K562 (cell line): ENCODE results near the gene CNOT10. TPM values are rescaled to one million over a fixed set of nuclear protein-coding genes. Genes with fewer than 3 reads are reported as not detected.

Source experiments
- ATF1 ChIP-seq, 2 experiments: fragments of 450-650 bp in 1 of 2; IDR thresholded peaks; 2 replicates each; pipeline ENCODE4 v1.6.1; 2016; ENCODE audit warnings: missing compliant biosample characterization in 1 of 2, missing genetic modification characterization in 1 of 2
- CCNT2 ChIP-seq: IDR thresholded peaks from 2 replicates; pipeline ENCODE4 v1.6.1; 2011; ENCODE audit warnings: borderline replicate concordance, low read depth, mild to moderate bottlenecking, moderate library complexity, mixed read lengths, low read length; ENCODE audit not compliant: insufficient read length; ENCODE audit errors: extremely low read depth
- ETS1 ChIP-seq: conservative IDR thresholded peaks from 2 replicates; pipeline ENCODE4 v1.6.1; 2011; ENCODE audit warnings: low read depth, mild to moderate bottlenecking, low read length; ENCODE audit not compliant: control insufficient read depth
- GABPB1 ChIP-seq: sonication (generic); formaldehyde crosslinking; IDR thresholded peaks from 2 replicates; pipeline ENCODE4 v1.8.0; 2022; ENCODE audit warnings: mild to moderate bottlenecking, missing genetic modification reagents
- HDAC8 ChIP-seq: fragments of 450-650 bp; IDR thresholded peaks from 2 replicates; pipeline ENCODE4 v1.6.1; 2016; ENCODE audit warnings: mild to moderate bottlenecking, missing genetic modification characterization, moderate library complexity, missing compliant biosample characterization
- HMGXB4 ChIP-seq: sonication (generic); formaldehyde crosslinking; IDR thresholded peaks from 2 replicates; pipeline ENCODE4 v1.8.1; 2023; ENCODE audit warnings: mild to moderate bottlenecking, missing genetic modification reagents
- JUN ChIP-seq, 2 experiments: sonication (generic) in 1 of 2; formaldehyde crosslinking in 1 of 2; IDR thresholded peaks; 2 replicates each; pipeline versions ENCODE4 v1.6.1 to v1.8.0; 2012 to 2022; ENCODE audit warnings: borderline replicate concordance in 2 of 2, mild to moderate bottlenecking in 2 of 2, improper control_type of control experiment in 1 of 2, low read depth in 1 of 2, low read length in 1 of 2, missing genetic modification reagents in 1 of 2
- MTA2 ChIP-seq: fragments of 450-650 bp; IDR thresholded peaks from 2 replicates; pipeline ENCODE4 v1.6.1; 2016; ENCODE audit warnings: low read depth
- NBN ChIP-seq: fragments of 450-650 bp; IDR thresholded peaks from 2 replicates; pipeline ENCODE4 v1.6.1; 2016; ENCODE audit warnings: low read depth, mild to moderate bottlenecking
- POLR2A ChIP-seq: fragments of 450-650 bp; conservative IDR thresholded peaks from 2 replicates; pipeline ENCODE4 v1.6.1; 2016
- PTRF ChIP-seq: fragments of 450-650 bp; IDR thresholded peaks from 2 replicates; pipeline ENCODE4 v1.6.1; 2016; ENCODE audit warnings: mild to moderate bottlenecking, missing genetic modification characterization, missing compliant biosample characterization
- RBFOX2 ChIP-seq: fragments of 200-400 bp; formaldehyde crosslinking; IDR thresholded peaks from 2 replicates; pipeline ENCODE4 v1.6.1; 2017; ENCODE audit warnings: low read depth, mild to moderate bottlenecking, low read length, moderate library complexity
- THAP12 ChIP-seq: fragments of 250-450 bp; sonication (Bioruptor Pico); IDR thresholded peaks from 2 replicates; pipeline ENCODE4 v1.9.0; 2021; ENCODE audit warnings: mild to moderate bottlenecking, inconsistent platforms
- U2AF1 ChIP-seq: fragments of 200-400 bp; formaldehyde crosslinking; optimal IDR thresholded peaks from 2 replicates; pipeline ENCODE3; 2017; ENCODE audit warnings: mild to moderate bottlenecking, low read depth, low read length, moderate library complexity
- ZFX ChIP-seq: sonication (generic); formaldehyde crosslinking; IDR thresholded peaks from 2 replicates; pipeline ENCODE4 v1.8.0; 2022; ENCODE audit warnings: mild to moderate bottlenecking, missing genetic modification reagents, moderate library complexity
- ZNF324 ChIP-seq: fragments of 250-450 bp; sonication (Bioruptor Pico); IDR thresholded peaks from 2 replicates; pipeline ENCODE4 v1.4.0; 2020; ENCODE audit warnings: mild to moderate bottlenecking
- ZNF695 ChIP-seq: fragments of 450-650 bp; formaldehyde crosslinking; IDR thresholded peaks from 2 replicates; pipeline ENCODE4 v1.4.0; 2020; ENCODE audit warnings: mild to moderate bottlenecking, moderate library complexity
- ZNF717 ChIP-seq: fragments of 250-450 bp; sonication (Bioruptor Pico); IDR thresholded peaks from 2 replicates; pipeline ENCODE4 v1.5.0; 2021
- polyA plus RNA-seq, 8 experiments: library from polyadenylated mRNA; depleted of rRNA in 4 of 8; stranded (reverse) in 5 of 8; unstranded in 3 of 8; fragments of >200 nt; fragmentation: Nextera tagmentation in 2 of 8; fragmentation: Illumina TruSeq in 1 of 8; extraction: Ambion mirVana in 2 of 8; extraction: Trizol in 1 of 8; gene quantifications; 2 replicates each; pipeline versions ENCODE4 v1.2.1 to v1.2.3, GENCODE V29; 2011 to 2014; ENCODE audit warnings: inconsistent platforms in 1 of 8, missing spikeins in 1 of 8
- total RNA-seq, 7 experiments: library from RNA; depleted of rRNA in 6 of 7; stranded (reverse); fragments of >200 nt in 6 of 7; fragmentation: Illumina TruSeq in 2 of 7; extraction: Trizol in 2 of 7; gene quantifications; 2 replicates each; pipeline versions ENCODE4 v1.2.1 to v1.2.3, GENCODE V29; 2011 to 2021; ENCODE audit warnings: low replicate concordance in 1 of 7
- TF ChIP-seq, protein P1 (sequence below): fragments of 250-450 bp; sonication (Bioruptor Pico); IDR thresholded peaks from 2 replicates; pipeline ENCODE4 v1.9.0; 2021; ENCODE audit warnings: mild to moderate bottlenecking
- TF ChIP-seq, protein P2 (sequence below): fragments of 450-650 bp; formaldehyde crosslinking; IDR thresholded peaks from 2 replicates; pipeline ENCODE4 v1.4.0; 2020; ENCODE audit warnings: mild to moderate bottlenecking, moderate library complexity

CNOT10 gene
- total and polyA plus RNA-seq, 9 of the 15 experiments (the other 6 are each of a cell fraction or from before 2014, with no cell fraction given), result 35.7 to 114 (median 81.9) TPM

DNA sequence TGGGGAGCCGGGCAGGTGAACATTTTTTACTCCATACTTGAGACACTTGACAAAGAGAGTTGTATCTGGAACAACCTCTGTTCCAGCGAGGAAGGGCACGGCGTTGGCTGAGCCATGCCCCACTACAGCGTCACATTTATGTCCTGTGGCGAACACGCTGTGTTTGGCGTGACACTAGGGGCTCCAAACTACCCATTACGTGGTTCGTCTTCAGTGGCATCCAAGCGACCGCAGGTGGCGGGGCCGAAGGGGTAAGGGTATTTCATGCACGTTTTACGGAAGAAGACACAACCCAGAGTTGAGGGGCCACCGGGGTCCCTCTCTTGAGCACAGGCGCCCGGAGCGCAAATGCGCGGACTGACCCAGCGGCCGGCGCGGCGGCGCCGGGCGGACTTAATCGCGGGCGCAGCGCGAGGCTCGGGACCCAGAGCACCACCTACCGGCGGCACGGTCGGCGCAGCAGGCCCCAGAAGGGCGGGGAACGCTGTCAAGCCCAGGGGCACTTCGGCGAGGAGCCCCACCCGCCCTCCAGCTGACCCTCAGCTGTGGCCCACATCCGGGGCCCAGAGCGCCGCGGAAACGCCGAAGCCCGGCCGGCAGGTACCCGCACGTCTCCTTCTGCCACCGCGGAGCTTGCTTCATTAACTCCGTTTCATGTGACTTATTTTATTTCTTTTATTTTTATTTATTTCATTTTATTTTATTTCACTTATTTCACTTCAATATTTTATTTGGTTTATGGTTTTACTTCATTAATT is 96.4 kb downstream of the CNOT10 start (continued):
- TF ChIP-seq CCNT2, result peak; percentile 93
- no peak for TF ChIP-seq ATF1 (CRISPR knock-in tag; IDR thresholded peaks at IDR 0.05)
- TF ChIP-seq ATF1 (tag; IDR thresholded peaks at IDR 0.05), result peak; percentile 84
- no peak for TF ChIP-seq HDAC8 (tag)
- TF ChIP-seq U2AF1, result peak; percentile 86
- TF ChIP-seq ETS1, result peak; percentile 79
- TF ChIP-seq, protein P1, sequence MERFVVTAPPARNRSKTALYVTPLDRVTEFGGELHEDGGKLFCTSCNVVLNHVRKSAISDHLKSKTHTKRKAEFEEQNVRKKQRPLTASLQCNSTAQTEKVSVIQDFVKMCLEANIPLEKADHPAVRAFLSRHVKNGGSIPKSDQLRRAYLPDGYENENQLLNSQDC (CRISPR knock-in tag), result peak; percentile 60; the same call in 1 of the 2 replicates
- TF ChIP-seq NBN, result 0 out of 2 replicates have a peak, but pooled peaks have one; percentile 9
- TF ChIP-seq ZNF695 (CRISPR knock-in tag), result no peak
- TF ChIP-seq POLR2A, result peak; percentile 77
- peak; percentile 73; the same call in 1 of the 2 replicates for TF ChIP-seq GABPB1 (CRISPR knock-in tag)
- TF ChIP-seq THAP12, result peak; percentile 61; the same call in 1 of the 2 replicates
- TF ChIP-seq HMGXB4, result peak; percentile 73; the same call in 1 of the 2 replicates
- TF ChIP-seq ZNF324, result no peak
- peak; percentile 81 for TF ChIP-seq RBFOX2
- TF ChIP-seq, protein P2, sequence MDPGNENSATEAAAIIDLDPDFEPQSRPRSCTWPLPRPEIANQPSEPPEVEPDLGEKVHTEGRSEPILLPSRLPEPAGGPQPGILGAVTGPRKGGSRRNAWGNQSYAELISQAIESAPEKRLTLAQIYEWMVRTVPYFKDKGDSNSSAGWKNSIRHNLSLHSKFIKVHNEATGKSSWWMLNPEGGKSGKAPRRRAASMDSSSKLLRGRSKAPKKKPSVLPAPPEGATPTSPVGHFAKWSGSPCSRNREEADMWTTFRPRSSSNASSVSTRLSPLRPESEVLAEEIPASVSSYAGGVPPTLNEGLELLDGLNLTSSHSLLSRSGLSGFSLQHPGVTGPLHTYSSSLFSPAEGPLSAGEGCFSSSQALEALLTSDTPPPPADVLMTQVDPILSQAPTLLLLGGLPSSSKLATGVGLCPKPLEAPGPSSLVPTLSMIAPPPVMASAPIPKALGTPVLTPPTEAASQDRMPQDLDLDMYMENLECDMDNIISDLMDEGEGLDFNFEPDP, result no peak
- 0 out of 2 replicates have a peak, but pooled peaks have one; percentile 6 for TF ChIP-seq MTA2
- no peak for TF ChIP-seq PTRF (tag)
- TF ChIP-seq ZFX (CRISPR knock-in tag), result peak; percentile 69
- TF ChIP-seq JUN (IDR thresholded peaks at IDR 0.05; ENCODE audit: borderline replicate concordance, low read depth, low read length), result no peak
- TF ChIP-seq JUN (CRISPR knock-in tag; IDR thresholded peaks at IDR 0.05; ENCODE audit: borderline replicate concordance), result peak; percentile 32; the same call in 1 of the 2 replicates
- TF ChIP-seq ZNF717 (CRISPR knock-in tag), result no peak
